Upper lobe of left lung (tissue), 6 donors: ENCODE measurements around the gene CHP1. TPM values are rescaled to one million over a fixed set of nuclear protein-coding genes. Genes with fewer than 3 reads are reported as not detected.
"Not testable (repeated sequence)": the region's sequence is repeated elsewhere in the genome, so short reads cannot be mapped to it uniquely, and the experiment has no call there.

ENCODE experiments used
- ATAC-seq, 2 donors: fragments of 200-7000 bp; cut with Tn5 transposase; one replicate each; pipeline ENCODE4 v1.9.1; 2022; ENCODE audit warnings: mild to moderate bottlenecking in 2 of 2, moderate library complexity in 2 of 2; ENCODE audit not compliant: low FRiP score in 2 of 2
- DNase-seq, 2 donors: peaks; one replicate each; pipeline ENCODE4 v3.0.0-alpha.2; 2019 to 2020
- H3K27ac ChIP-seq, 4 donors: fragments of 200-600 bp; sonication (generic); one replicate each; pipeline ENCODE4 v1.5.1; 2016 to 2019
- H3K27me3 ChIP-seq, 4 donors: fragments of 200-600 bp; sonication (generic); one replicate each; pipeline ENCODE4 v1.5.1; 2017 to 2019
- H3K36me3 ChIP-seq, 4 donors: fragments of 200-600 bp; sonication (generic); one replicate each; pipeline ENCODE4 v1.5.1; 2016 to 2019
- H3K4me1 ChIP-seq, 4 donors: fragments of 200-600 bp; sonication (generic); one replicate each; pipeline ENCODE4 v1.5.1; 2018 to 2019
- H3K4me3 ChIP-seq, 4 donors: fragments of 200-600 bp; sonication (generic); one replicate each; pipeline ENCODE4 v1.5.1; 2017 to 2019; ENCODE audit warnings: mild to moderate bottlenecking in 2 of 4, moderate library complexity in 1 of 4
- H3K9me3 ChIP-seq, 4 donors: fragments of 200-600 bp; sonication (generic); one replicate each; pipeline ENCODE4 v1.5.1; 2018 to 2019
- CTCF ChIP-seq, 6 experiments: fragments of 450-650 bp in 4 of 6; fragments of 200-600 bp in 2 of 6; sonication (generic) in 2 of 6; IDR thresholded peaks; one replicate each; pipeline ENCODE4 v1.5.1; 2016 to 2019; ENCODE audit warnings: antibody characterized with exemption in 6 of 6
- EP300 ChIP-seq, 4 donors: sonication (generic); formaldehyde crosslinking; IDR thresholded peaks; one replicate each; pipeline ENCODE4 v1.5.1; 2017; ENCODE audit warnings: antibody characterized with exemption in 4 of 4, control low read depth in 2 of 4
- POLR2A ChIP-seq, 4 donors: fragments of 450-650 bp; IDR thresholded peaks; one replicate each; pipeline ENCODE4 v1.5.1; 2016 to 2017; ENCODE audit warnings: antibody characterized with exemption in 4 of 4, mild to moderate bottlenecking in 2 of 4
- POLR2AphosphoS5 ChIP-seq, 2 donors: sonication (generic); formaldehyde crosslinking; IDR thresholded peaks; one replicate each; pipeline ENCODE4 v1.5.1; 2017; ENCODE audit warnings: antibody characterized with exemption in 2 of 2
- WGBS, 2 donors: methylation state at CpG; one replicate each; pipeline ENCODE4 v1.1.5; 2017 to 2018; 5-methylcytosine and 5-hydroxymethylcytosine counted together
- total RNA-seq, 6 donors: library from RNA; depleted of rRNA in 4 of 6; stranded (reverse); fragments of >200 nt in 4 of 6; gene quantifications; one replicate each; pipeline versions ENCODE4 v1.1.0 to v1.2.1, GENCODE V29; 2016 to 2021
- donor health status: DM: no; HTN: no; CAD: no; lungs with moderate emphysema.
- donor health status: DM: no; HTN: yes; CAD: no; lungs with severe emphysema.

Gene CHP1
- total RNA-seq, 6 donors from 2014 or later = 130 to 264 (median 200) TPM

- DNase-seq = no peak
- H3K4me3 ChIP-seq = no peak overlapping the region
- no peaks in the 10 kb centered on the region for H3K27me3 ChIP-seq
- TF ChIP-seq CTCF (IDR thresholded peaks at IDR 0.05) (no peak), POLR2A (IDR thresholded peaks at IDR 0.05) (no peak), EP300 (IDR thresholded peaks at IDR 0.05) (no peak), POLR2AphosphoS5 (IDR thresholded peaks at IDR 0.05) (no peak)
- WGBS, 2 donors = 93 to 99% methylated on average over 5 of the region's 5 CpGs
- peaks cover 0 to 4% (median 2%) of the 10 kb centered on the region in 4 donors for H3K36me3 ChIP-seq
- ATAC-seq = no peak
- no peaks in the 10 kb centered on the region for H3K4me1 ChIP-seq
- no peak overlapping the region for H3K27ac ChIP-seq
- no peaks in the 10 kb centered on the region for H3K9me3 ChIP-seq
Observed at GRCh38 chr15:41307679-41308078, 76.6 kb downstream of the CHP1 start.

GRCh38 chr15:41309226-41309905, 78.3 kb downstream of the CHP1 start:
- DNase-seq = no peak
- H3K27ac ChIP-seq = no peak overlapping the region
- peaks cover 0 to 4% (median 0%) of the 10 kb centered on the region in 4 donors for H3K36me3 ChIP-seq
- H3K27me3 ChIP-seq = no peaks in the 10 kb centered on the region
- no peak overlapping the region for H3K4me3 ChIP-seq
- WGBS, 2 donors = 94 to 96% methylated on average over 2 of the region's 2 CpGs
- no peaks in the 10 kb centered on the region for H3K9me3 ChIP-seq
- TF ChIP-seq POLR2AphosphoS5 (IDR thresholded peaks at IDR 0.05) = no peak
- TF ChIP-seq POLR2A (IDR thresholded peaks at IDR 0.05) = no peak
- no peak for TF ChIP-seq CTCF (IDR thresholded peaks at IDR 0.05)
- TF ChIP-seq EP300 (IDR thresholded peaks at IDR 0.05) = no peak
- no peaks in the 10 kb centered on the region for H3K4me1 ChIP-seq
- ATAC-seq = no peak

- H3K36me3 ChIP-seq = not testable (repeated sequence)
- DNase-seq = peak in 1 of 2 donors; percentile 76
- WGBS, 2 donors = 97 to 98% methylated on average over 6 to 24 of the region's 39 CpGs
Observed at GRCh38 chr15:41320805-41321330, 89.8 kb downstream of the CHP1 start.

GRCh38 chr15:41323611-41324010, 92.5 kb downstream of the CHP1 start:
- no peak overlapping the region for H3K4me3 ChIP-seq
- H3K36me3 ChIP-seq = no peaks in the 10 kb centered on the region
- H3K4me1 ChIP-seq = no peaks in the 10 kb centered on the region
- no peaks in the 10 kb centered on the region for H3K9me3 ChIP-seq
- DNase-seq = no peak
- TF ChIP-seq POLR2A (IDR thresholded peaks at IDR 0.05) (no peak), CTCF (IDR thresholded peaks at IDR 0.05) (no peak), POLR2AphosphoS5 (IDR thresholded peaks at IDR 0.05) (no peak), EP300 (IDR thresholded peaks at IDR 0.05) (no peak)
- WGBS, 2 donors = 93 to 100% methylated on average over 1 of the region's 1 CpG
- no peak overlapping the region for H3K27ac ChIP-seq
- ATAC-seq = no peak
- no peaks in the 10 kb centered on the region for H3K27me3 ChIP-seq

More at GRCh38 chr15:41320805-41321330, 89.8 kb downstream of the CHP1 start:
- H3K4me3 ChIP-seq, H3K27me3 ChIP-seq, H3K27ac ChIP-seq, H3K4me1 ChIP-seq, ATAC-seq, H3K9me3 ChIP-seq: not testable (repeated sequence)

GRCh38 chr15:41331281-41331680, 100.2 kb downstream of the CHP1 start:
- Histone ChIP-seq H3K9me3 (no peaks in the 10 kb centered on the region), H3K27me3 (no peaks in the 10 kb centered on the region), H3K4me3 (peak overlapping the region in 1 of 4 donors; percentile 100), H3K36me3 (no peaks in the 10 kb centered on the region), H3K4me1 (peaks cover 0 to 19% (median 10%) of the 10 kb centered on the region in 4 donors), H3K27ac (peak overlapping the region in 1 of 4 donors; percentile 85)
- WGBS, 2 donors = 81 to 86% methylated on average over 6 of the region's 6 CpGs
- TF ChIP-seq EP300 (IDR thresholded peaks at IDR 0.05) (no peak), POLR2AphosphoS5 (IDR thresholded peaks at IDR 0.05) (no peak), POLR2A (IDR thresholded peaks at IDR 0.05) (no peak), CTCF (IDR thresholded peaks at IDR 0.05) (no peak)
- DNase-seq (no peak), ATAC-seq (no peak)

Other genes starting within 250 kb of the CHP1 start
- gene INO80, start 115.0 kb upstream of the CHP1 start, total RNA-seq = 10 to 100 TPM; 22.8 to 92.2 (median 43.9) TPM
- under 1 TPM in 2 of 6 donors, not detected in 4; 0.09 to 0.30 TPM for gene EXD1, start 511 bp upstream of the CHP1 start, total RNA-seq
- 1 to 10 TPM in 2 of 6 donors, under 1 TPM in 1, not detected in 3; 0.46 to 1.1 (median 1.1) TPM for gene OIP5, start 101.3 kb downstream of the CHP1 start, total RNA-seq
- gene NUSAP1, start 101.6 kb downstream of the CHP1 start, total RNA-seq = 10 to 100 TPM in 2 of 6 donors, 1 to 10 TPM in 4; 6.8 to 22.0 (median 8.3) TPM
- gene NDUFAF1, start 171.2 kb downstream of the CHP1 start, total RNA-seq = 10 to 100 TPM in 5 of 6 donors, 1 to 10 TPM in 1; 8.3 to 25.1 (median 14.0) TPM
- gene RTF1, start 185.8 kb downstream of the CHP1 start, total RNA-seq = 10 to 100 TPM; 22.6 to 58.1 (median 27.2) TPM